HG03025 (cell line): ENCODE results near the gene TNNT2.

Experiments used
- ATAC-seq: cut with Tn5 transposase; IDR thresholded peaks from one replicate; pipeline ENCODE4 v1.9.1; 2021; ENCODE audit warnings: mild to moderate bottlenecking, moderate library complexity; ENCODE audit not compliant: unreplicated experiment, low FRiP score

Gene TNNT2

GRCh38 chr1:201358596-201358995 is 18.9 kb downstream of the TNNT2 start:
- no peak for ATAC-seq

GRCh38 chr1:201357636-201358348 is 19.7 kb downstream of the TNNT2 start:
- ATAC-seq = no peak

- ATAC-seq = no peak
Measured at GRCh38 chr1:201357211-201357610, 20.3 kb downstream of the TNNT2 start.

- no peak for ATAC-seq
Measured at GRCh38 chr1:201356701-201357100, 20.8 kb downstream of the TNNT2 start.

GRCh38 chr1:201356236-201356635 is 21.2 kb downstream of the TNNT2 start:
- no peak for ATAC-seq

GRCh38 chr1:201355471-201355870 is 22.0 kb downstream of the TNNT2 start:
- ATAC-seq = no peak

GRCh38 chr1:201354901-201355295 is 22.6 kb downstream of the TNNT2 start:
- no peak for ATAC-seq

- no peak for ATAC-seq
Measured at GRCh38 chr1:201354151-201354900, 23.2 kb downstream of the TNNT2 start.

GRCh38 chr1:201353186-201353940 is 24.1 kb downstream of the TNNT2 start:
- no peak for ATAC-seq

GRCh38 chr1:201351617-201352016 is 25.9 kb downstream of the TNNT2 start:
- no peak for ATAC-seq

- no peak for ATAC-seq
Measured at GRCh38 chr1:201350884-201351283, 26.6 kb downstream of the TNNT2 start.

- no peak for ATAC-seq
Measured at GRCh38 chr1:201350361-201350725, 27.1 kb downstream of the TNNT2 start.

- ATAC-seq = no peak
Measured at GRCh38 chr1:201349092-201349491, 28.4 kb downstream of the TNNT2 start.

GRCh38 chr1:201348211-201348566 is 29.3 kb downstream of the TNNT2 start:
- no peak for ATAC-seq

GRCh38 chr1:201347498-201348210 is 29.8 kb downstream of the TNNT2 start:
- ATAC-seq = no peak

GRCh38 chr1:201346987-201347386 is 30.5 kb downstream of the TNNT2 start:
- no peak for ATAC-seq

GRCh38 chr1:201346337-201346939 is 31.0 kb downstream of the TNNT2 start:
- no peak for ATAC-seq

- ATAC-seq = no peak
Measured at GRCh38 chr1:201345081-201345355, 32.5 kb downstream of the TNNT2 start.

GRCh38 chr1:201344206-201345080 is 33.0 kb downstream of the TNNT2 start:
- no peak for ATAC-seq

- no peak for ATAC-seq
Measured at GRCh38 chr1:201341377-201341776, 36.1 kb downstream of the TNNT2 start.
